GM20000 (cell line): ENCODE measurements around the gene DIAPH1.

Experiments used
- DNase-seq: peaks from one replicate; pipeline ENCODE4 v3.0.0; 2012; ENCODE audit warnings: low spot score
- TF ChIP-seq, protein P1 (sequence below): IDR thresholded peaks from 2 replicates; pipeline ENCODE4 v1.5.1; 2012; ENCODE audit warnings: mild to moderate bottlenecking, control low read depth; ENCODE audit errors: extremely low read depth, missing control alignments

The DIAPH1 gene

DNA sequence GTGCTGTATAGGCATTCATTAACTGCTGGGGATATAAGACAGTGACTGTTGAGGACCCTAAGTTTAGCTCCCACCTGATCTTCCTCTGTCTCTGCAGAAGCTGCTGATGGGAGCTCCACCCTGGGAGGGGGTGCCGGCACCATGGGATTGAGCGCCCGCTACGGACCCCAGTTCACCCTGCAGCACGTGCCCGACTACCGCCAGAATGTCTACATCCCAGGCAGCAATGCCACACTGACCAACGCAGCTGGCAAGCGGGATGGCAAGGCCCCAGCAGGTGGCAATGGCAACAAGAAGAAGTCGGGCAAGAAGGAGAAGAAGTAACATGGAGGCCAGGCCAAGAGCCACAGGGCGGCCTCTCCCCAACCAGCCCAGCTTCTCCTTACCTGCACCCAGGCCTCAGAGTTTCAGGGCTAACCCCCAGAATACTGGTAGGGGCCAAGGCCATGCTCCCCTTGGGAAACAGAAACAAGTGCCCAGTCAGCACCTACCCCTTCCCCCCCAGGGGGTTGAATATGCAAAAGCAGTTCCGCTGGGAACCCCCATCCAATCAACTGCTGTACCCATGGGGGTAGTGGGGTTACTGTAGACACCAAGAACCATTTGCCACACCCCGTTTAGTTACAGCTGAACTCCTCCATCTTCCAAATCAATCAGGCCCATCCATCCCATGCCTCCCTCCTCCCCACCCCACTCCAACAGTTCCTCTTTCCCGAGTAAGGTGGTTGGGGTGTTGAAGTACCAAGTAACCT, 107.8 kb downstream of the DIAPH1 start:
- peak; percentile 62 for DNase-seq
- TF ChIP-seq, protein P1, sequence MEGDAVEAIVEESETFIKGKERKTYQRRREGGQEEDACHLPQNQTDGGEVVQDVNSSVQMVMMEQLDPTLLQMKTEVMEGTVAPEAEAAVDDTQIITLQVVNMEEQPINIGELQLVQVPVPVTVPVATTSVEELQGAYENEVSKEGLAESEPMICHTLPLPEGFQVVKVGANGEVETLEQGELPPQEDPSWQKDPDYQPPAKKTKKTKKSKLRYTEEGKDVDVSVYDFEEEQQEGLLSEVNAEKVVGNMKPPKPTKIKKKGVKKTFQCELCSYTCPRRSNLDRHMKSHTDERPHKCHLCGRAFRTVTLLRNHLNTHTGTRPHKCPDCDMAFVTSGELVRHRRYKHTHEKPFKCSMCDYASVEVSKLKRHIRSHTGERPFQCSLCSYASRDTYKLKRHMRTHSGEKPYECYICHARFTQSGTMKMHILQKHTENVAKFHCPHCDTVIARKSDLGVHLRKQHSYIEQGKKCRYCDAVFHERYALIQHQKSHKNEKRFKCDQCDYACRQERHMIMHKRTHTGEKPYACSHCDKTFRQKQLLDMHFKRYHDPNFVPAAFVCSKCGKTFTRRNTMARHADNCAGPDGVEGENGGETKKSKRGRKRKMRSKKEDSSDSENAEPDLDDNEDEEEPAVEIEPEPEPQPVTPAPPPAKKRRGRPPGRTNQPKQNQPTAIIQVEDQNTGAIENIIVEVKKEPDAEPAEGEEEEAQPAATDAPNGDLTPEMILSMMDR: no peak

DNA sequence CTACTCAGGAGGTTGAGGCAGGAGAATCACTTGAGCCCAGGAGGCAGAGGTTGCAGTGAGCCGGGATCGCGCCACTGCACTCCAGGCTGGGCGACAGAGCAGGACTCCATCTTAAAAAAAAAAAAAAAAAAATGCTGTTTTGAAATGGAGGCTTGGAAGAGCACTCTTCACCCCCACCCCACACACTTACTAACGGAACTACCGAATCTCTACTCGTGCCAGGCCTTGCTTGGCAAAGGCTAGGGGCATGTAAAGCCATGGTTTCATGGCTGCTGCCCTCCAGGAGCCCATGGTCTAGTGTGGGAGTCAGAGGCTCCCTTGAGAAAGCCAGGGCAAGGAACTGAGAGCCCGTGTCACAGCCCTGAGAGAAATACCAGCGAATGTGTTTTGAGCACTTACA, 108.6 kb downstream of the DIAPH1 start:
- TF ChIP-seq, protein P1: no peak
- no peak for DNase-seq

DNA sequence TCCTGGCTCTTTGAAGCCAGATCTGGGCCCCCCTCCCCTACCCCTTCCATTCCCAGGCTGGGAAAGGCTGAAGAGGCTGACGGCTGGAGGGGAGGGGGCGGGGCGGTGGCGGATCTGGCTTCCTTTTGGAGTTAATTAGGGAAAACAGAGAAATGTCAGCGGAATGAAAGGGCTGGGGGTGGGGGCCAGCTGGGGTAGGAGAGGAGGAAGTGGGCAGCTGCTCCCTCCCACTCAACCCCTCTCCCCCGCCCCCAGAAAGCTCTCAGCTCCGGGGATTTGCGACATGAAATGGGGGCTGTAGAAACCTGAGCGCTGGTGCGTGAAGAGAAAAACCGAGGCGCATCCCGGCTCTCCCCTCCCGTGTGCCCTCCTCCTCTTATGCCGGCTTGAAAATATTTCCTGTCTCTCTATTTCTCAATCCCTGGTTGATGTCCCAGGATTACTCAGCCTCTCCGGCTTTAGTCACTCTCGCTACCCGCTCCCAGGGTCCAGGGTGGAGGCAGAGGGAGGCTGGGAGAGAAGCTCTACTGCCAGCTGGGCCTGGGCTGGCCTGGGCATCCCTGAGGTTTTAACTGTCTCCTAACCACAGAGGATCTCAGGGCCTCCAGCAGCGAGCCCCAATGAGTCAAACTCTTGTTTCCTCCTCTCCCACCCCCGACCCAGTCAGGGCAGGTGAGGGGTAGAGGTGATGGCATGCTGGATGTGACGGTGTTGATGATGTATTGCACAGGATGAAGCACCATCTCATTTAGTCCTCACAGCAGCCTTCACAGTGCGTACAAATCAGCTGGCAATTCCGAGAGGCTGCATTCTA, 109.8 kb downstream of the DIAPH1 start:
- TF ChIP-seq, protein P1: no peak
- no peak for DNase-seq

DNA sequence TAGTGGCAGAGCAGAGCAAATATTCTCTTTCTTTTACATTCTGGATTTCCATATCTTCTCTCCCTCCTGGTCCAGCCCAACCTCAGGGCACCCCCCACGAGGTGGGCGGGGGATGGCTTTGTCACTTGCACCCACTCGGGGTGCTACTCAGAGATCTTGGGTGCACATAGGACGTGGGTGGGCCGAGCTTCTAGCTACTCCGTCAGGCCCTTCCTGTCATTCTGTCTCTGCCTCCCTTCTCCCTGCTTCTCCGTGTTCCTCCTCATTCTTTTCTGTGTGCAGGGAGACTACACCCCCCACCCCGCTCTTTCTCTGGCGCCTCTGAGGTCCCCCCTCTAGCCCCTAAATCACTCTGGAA, 110.4 kb downstream of the DIAPH1 start:
- no peak for DNase-seq
- TF ChIP-seq, protein P1: no peak

DNA sequence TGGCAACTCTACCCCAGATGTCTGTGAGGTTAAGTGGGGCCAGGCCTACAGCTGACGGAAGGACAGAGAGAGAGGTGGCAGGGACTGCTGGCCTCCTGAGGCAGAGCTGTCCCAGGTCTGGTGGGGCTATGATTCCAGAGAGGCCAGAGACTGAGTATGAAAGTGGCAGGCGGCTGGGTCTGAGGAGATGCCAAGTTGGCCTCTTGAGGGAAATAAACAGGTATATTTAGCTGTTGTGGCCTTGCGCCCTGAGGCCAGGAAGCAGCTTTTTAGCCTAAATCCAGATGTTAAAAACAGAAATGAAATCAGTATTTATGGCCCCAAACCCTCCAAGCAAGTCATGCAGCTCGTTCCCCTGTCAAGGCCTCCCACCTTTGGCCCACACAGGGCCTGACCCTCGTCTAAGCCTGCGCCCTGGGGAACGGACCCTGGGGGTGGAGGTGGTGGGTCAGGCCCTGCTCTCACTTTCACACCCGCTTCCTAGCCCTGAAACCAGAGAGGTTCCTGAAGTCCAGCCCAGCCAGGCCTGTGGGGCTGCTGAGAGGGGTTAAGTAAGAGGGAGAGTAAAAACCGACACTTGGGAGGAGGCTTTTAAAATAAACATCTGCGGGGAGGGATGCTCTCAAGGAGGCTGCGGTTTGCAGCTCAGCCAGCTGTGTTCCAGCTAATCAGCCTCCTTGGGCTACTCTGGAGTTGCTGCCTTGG, 111.3 kb downstream of the DIAPH1 start:
- TF ChIP-seq, protein P1: no peak
- peak; percentile 56 for DNase-seq

DNA sequence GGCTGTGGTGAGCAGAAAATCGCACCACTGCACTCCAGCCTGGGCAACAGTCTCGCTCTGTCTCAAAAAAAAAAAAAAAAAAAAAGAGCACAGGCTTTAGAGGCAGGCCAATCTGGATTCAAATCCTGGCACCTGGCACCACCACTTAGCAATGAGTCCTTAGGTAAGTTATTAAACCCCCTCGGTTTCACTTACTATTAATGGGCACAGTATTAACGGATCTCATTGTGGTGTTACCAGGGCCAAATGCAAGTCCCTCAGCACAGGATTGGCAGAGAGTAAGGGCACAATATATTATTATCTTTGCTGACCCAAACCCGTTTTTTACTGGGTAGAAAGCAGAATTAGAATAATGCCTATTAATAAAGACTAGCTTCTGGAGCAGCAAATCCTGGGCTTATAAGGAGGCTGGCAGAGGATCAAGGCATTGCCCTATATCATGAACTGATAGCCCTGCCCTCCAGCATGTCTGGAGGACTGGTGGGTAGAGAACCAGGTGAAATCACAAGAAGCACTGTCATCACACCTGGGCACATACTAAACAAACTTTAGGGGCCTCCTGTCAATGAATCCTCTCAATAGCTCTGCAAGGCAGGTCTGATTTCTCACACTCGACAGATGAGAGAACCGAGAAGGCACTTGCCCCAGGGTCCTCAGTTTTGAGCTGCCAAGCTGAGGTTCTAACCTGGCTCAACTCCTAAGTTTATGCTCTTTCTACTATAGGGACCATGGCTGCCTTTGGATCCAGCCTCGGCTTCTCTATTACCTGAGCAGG, 112.2 kb downstream of the DIAPH1 start:
- DNase-seq: no peak
- TF ChIP-seq, protein P1: no peak
